HG03565 (cell line): ENCODE measurements around the gene RBPJL.

ENCODE experiments used
- ATAC-seq: cut with Tn5 transposase; IDR thresholded peaks from one replicate; pipeline ENCODE4 v1.9.1; 2021; ENCODE audit warnings: mild to moderate bottlenecking, moderate library complexity; ENCODE audit not compliant: unreplicated experiment

The RBPJL gene

GRCh38 chr20:45306431-45306982 is at the start of gene RBPJL:
TSS of gene RBPJL (plus strand) at chr20:45306840. CDS start at chr20:45306923, 83 bp downstream.
- no peak for ATAC-seq

- ATAC-seq, result no peak
Measured at GRCh38 chr20:45257161-45257560, 49.5 kb upstream of the RBPJL start.

GRCh38 chr20:45257711-45258110 is 48.9 kb upstream of the RBPJL start:
- ATAC-seq, result no peak

- ATAC-seq, result no peak
Measured at GRCh38 chr20:45258259-45258658, 48.4 kb upstream of the RBPJL start.

- ATAC-seq, result no peak
Measured at GRCh38 chr20:45258664-45259063, 48.0 kb upstream of the RBPJL start.

GRCh38 chr20:45263556-45264266 is 42.9 kb upstream of the RBPJL start:
- ATAC-seq, result no peak

GRCh38 chr20:45266977-45267376 is 39.7 kb upstream of the RBPJL start:
- ATAC-seq, result no peak

GRCh38 chr20:45268531-45268930 is 38.1 kb upstream of the RBPJL start:
- ATAC-seq, result no peak

- no peak for ATAC-seq
Measured at GRCh38 chr20:45269056-45269455, 37.6 kb upstream of the RBPJL start.

GRCh38 chr20:45269754-45270270 is 36.8 kb upstream of the RBPJL start:
- ATAC-seq, result no peak

- ATAC-seq, result no peak
Measured at GRCh38 chr20:45275338-45275737, 31.3 kb upstream of the RBPJL start.

GRCh38 chr20:45279992-45280391 is 26.6 kb upstream of the RBPJL start:
- no peak for ATAC-seq

GRCh38 chr20:45282700-45283550 is 23.7 kb upstream of the RBPJL start:
- ATAC-seq, result no peak

GRCh38 chr20:45283551-45284057 is 23.0 kb upstream of the RBPJL start:
- no peak for ATAC-seq

- ATAC-seq, result no peak
Measured at GRCh38 chr20:45288376-45288775, 18.3 kb upstream of the RBPJL start.

- no peak for ATAC-seq
Measured at GRCh38 chr20:45288860-45289259, 17.8 kb upstream of the RBPJL start.

- no peak for ATAC-seq
Measured at GRCh38 chr20:45289942-45290676, 16.5 kb upstream of the RBPJL start.

- ATAC-seq, result no peak
Measured at GRCh38 chr20:45290677-45291355, 15.8 kb upstream of the RBPJL start.

GRCh38 chr20:45291526-45291925 is 15.1 kb upstream of the RBPJL start:
- ATAC-seq, result no peak

GRCh38 chr20:45292343-45292742 is 14.3 kb upstream of the RBPJL start:
- ATAC-seq, result no peak
